HEK293 (cell line): ENCODE data around the gene GMDS.

Experiments used
- BCL11B ChIP-seq: fragments of 450-650 bp; formaldehyde crosslinking; IDR thresholded peaks from 2 replicates; pipeline ENCODE4 v1.5.1; 2016; ENCODE audit warnings: low read depth, missing biosample characterization, missing genetic modification characterization
- GLI4 ChIP-seq: fragments of 450-650 bp; formaldehyde crosslinking; IDR thresholded peaks from 2 replicates; pipeline ENCODE4 v1.5.1; 2016; ENCODE audit warnings: missing biosample characterization, missing genetic modification characterization
- WT1 ChIP-seq: fragments of 450-650 bp; formaldehyde crosslinking; IDR thresholded peaks from 2 replicates; pipeline ENCODE4 v1.5.1; 2016; ENCODE audit warnings: missing biosample characterization, missing genetic modification characterization
- ZBTB17 ChIP-seq: fragments of 450-650 bp; formaldehyde crosslinking; IDR thresholded peaks from 2 replicates; pipeline ENCODE4 v1.5.1; 2016; ENCODE audit warnings: missing biosample characterization, missing genetic modification characterization
- ZNF16 ChIP-seq: fragments of 450-650 bp; formaldehyde crosslinking; IDR thresholded peaks from 2 replicates; pipeline ENCODE4 v1.5.1; 2016; ENCODE audit warnings: low read depth, missing biosample characterization, missing genetic modification characterization
- ZNF292 ChIP-seq: fragments of 450-650 bp; formaldehyde crosslinking; IDR thresholded peaks from 2 replicates; pipeline ENCODE4 v1.5.1; 2016; ENCODE audit warnings: low read depth, missing biosample characterization, missing genetic modification characterization, borderline replicate concordance
- ZNF324 ChIP-seq: fragments of 450-650 bp; formaldehyde crosslinking; IDR thresholded peaks from 2 replicates; pipeline ENCODE4 v1.5.1; 2016; ENCODE audit warnings: missing biosample characterization, missing genetic modification characterization
- ZNF404 ChIP-seq: fragments of 450-650 bp; formaldehyde crosslinking; IDR thresholded peaks from 2 replicates; pipeline ENCODE4 v1.5.1; 2017; ENCODE audit warnings: missing biosample characterization, missing genetic modification characterization
- ZNF530 ChIP-seq: fragments of 450-650 bp; formaldehyde crosslinking; IDR thresholded peaks from 2 replicates; pipeline ENCODE4 v1.5.1; 2016; ENCODE audit warnings: low read depth, missing biosample characterization, missing genetic modification characterization
- ZNF571 ChIP-seq: fragments of 450-650 bp; formaldehyde crosslinking; IDR thresholded peaks from 2 replicates; pipeline ENCODE4 v1.5.0; 2017; ENCODE audit warnings: missing biosample characterization, missing genetic modification characterization
- ZNF600 ChIP-seq: fragments of 450-650 bp; formaldehyde crosslinking; IDR thresholded peaks from 2 replicates; pipeline ENCODE4 v1.5.1; 2016; ENCODE audit warnings: missing biosample characterization, missing genetic modification characterization
- ZNF621 ChIP-seq: fragments of 450-650 bp; formaldehyde crosslinking; IDR thresholded peaks from 2 replicates; pipeline ENCODE4 v1.5.1; 2017; ENCODE audit warnings: missing biosample characterization, missing genetic modification characterization
- ZNF624 ChIP-seq: fragments of 450-650 bp; formaldehyde crosslinking; IDR thresholded peaks from 2 replicates; pipeline ENCODE4 v1.5.1; 2017; ENCODE audit warnings: missing biosample characterization, missing genetic modification characterization
- ZNF664 ChIP-seq: fragments of 450-650 bp; formaldehyde crosslinking; IDR thresholded peaks from 2 replicates; pipeline ENCODE4 v1.5.1; 2016; ENCODE audit warnings: missing biosample characterization, missing genetic modification characterization
- ZNF76 ChIP-seq: fragments of 450-650 bp; formaldehyde crosslinking; IDR thresholded peaks from 2 replicates; pipeline ENCODE4; 2016; ENCODE audit warnings: low read depth, missing biosample characterization, missing genetic modification characterization, borderline replicate concordance
- ZNF776 ChIP-seq: fragments of 450-650 bp; formaldehyde crosslinking; IDR thresholded peaks from 2 replicates; pipeline ENCODE4 v1.5.0; 2017; ENCODE audit warnings: missing biosample characterization, missing genetic modification characterization, borderline replicate concordance
- TF ChIP-seq, protein P1 (sequence below): fragments of 450-650 bp; formaldehyde crosslinking; IDR thresholded peaks from 2 replicates; pipeline ENCODE4 v1.5.1; 2016; ENCODE audit warnings: missing biosample characterization, missing genetic modification characterization
- TF ChIP-seq, protein P2 (sequence below): fragments of 450-650 bp; formaldehyde crosslinking; conservative IDR thresholded peaks from 2 replicates; pipeline ENCODE4 v1.5.1; 2016; ENCODE audit warnings: low read depth, missing biosample characterization, missing genetic modification characterization
- TF ChIP-seq, protein P3 (sequence below): fragments of 450-650 bp; formaldehyde crosslinking; IDR thresholded peaks from 2 replicates; pipeline ENCODE4 v1.5.1; 2016; ENCODE audit warnings: missing biosample characterization, missing genetic modification characterization
- TF ChIP-seq, protein P4 (sequence below): fragments of 450-650 bp; formaldehyde crosslinking; IDR thresholded peaks from 2 replicates; pipeline ENCODE4 v1.5.1; 2017; ENCODE audit warnings: missing biosample characterization, missing genetic modification characterization
- TF ChIP-seq, protein P5 (sequence below): fragments of 450-650 bp; formaldehyde crosslinking; IDR thresholded peaks from 2 replicates; pipeline ENCODE4 v1.5.1; 2016; ENCODE audit warnings: missing biosample characterization, missing genetic modification characterization
- TF ChIP-seq, protein P6 (sequence below): fragments of 450-650 bp; formaldehyde crosslinking; IDR thresholded peaks from 2 replicates; pipeline ENCODE4 v1.5.1; 2016; ENCODE audit warnings: missing biosample characterization, missing genetic modification characterization

GMDS gene

GRCh38 chr6:1670711-1671462, 574.5 kb downstream of the GMDS start (continued):
- 0 out of 2 replicates have a peak, but pooled peaks have one; percentile 19 for TF ChIP-seq ZBTB17
- TF ChIP-seq, protein P1, sequence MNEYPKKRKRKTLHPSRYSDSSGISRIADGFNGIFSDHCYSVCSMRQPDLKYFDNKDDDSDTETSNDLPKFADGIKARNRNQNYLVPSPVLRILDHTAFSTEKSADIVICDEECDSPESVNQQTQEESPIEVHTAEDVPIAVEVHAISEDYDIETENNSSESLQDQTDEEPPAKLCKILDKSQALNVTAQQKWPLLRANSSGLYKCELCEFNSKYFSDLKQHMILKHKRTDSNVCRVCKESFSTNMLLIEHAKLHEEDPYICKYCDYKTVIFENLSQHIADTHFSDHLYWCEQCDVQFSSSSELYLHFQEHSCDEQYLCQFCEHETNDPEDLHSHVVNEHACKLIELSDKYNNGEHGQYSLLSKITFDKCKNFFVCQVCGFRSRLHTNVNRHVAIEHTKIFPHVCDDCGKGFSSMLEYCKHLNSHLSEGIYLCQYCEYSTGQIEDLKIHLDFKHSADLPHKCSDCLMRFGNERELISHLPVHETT = no peak
- TF ChIP-seq ZNF600 (tag by site-specific recombination) = peak; percentile 44; the same call in 1 of the 2 replicates
- no peak for TF ChIP-seq ZNF776 (tag by site-specific recombination)
- no peak for TF ChIP-seq ZNF571 (tag by site-specific recombination)
- no peak for TF ChIP-seq GLI4 (tag by site-specific recombination)
- no peak for TF ChIP-seq ZNF76 (tag by site-specific recombination)
- no peak for TF ChIP-seq ZNF324
- TF ChIP-seq WT1 = no peak
- TF ChIP-seq, protein P2, sequence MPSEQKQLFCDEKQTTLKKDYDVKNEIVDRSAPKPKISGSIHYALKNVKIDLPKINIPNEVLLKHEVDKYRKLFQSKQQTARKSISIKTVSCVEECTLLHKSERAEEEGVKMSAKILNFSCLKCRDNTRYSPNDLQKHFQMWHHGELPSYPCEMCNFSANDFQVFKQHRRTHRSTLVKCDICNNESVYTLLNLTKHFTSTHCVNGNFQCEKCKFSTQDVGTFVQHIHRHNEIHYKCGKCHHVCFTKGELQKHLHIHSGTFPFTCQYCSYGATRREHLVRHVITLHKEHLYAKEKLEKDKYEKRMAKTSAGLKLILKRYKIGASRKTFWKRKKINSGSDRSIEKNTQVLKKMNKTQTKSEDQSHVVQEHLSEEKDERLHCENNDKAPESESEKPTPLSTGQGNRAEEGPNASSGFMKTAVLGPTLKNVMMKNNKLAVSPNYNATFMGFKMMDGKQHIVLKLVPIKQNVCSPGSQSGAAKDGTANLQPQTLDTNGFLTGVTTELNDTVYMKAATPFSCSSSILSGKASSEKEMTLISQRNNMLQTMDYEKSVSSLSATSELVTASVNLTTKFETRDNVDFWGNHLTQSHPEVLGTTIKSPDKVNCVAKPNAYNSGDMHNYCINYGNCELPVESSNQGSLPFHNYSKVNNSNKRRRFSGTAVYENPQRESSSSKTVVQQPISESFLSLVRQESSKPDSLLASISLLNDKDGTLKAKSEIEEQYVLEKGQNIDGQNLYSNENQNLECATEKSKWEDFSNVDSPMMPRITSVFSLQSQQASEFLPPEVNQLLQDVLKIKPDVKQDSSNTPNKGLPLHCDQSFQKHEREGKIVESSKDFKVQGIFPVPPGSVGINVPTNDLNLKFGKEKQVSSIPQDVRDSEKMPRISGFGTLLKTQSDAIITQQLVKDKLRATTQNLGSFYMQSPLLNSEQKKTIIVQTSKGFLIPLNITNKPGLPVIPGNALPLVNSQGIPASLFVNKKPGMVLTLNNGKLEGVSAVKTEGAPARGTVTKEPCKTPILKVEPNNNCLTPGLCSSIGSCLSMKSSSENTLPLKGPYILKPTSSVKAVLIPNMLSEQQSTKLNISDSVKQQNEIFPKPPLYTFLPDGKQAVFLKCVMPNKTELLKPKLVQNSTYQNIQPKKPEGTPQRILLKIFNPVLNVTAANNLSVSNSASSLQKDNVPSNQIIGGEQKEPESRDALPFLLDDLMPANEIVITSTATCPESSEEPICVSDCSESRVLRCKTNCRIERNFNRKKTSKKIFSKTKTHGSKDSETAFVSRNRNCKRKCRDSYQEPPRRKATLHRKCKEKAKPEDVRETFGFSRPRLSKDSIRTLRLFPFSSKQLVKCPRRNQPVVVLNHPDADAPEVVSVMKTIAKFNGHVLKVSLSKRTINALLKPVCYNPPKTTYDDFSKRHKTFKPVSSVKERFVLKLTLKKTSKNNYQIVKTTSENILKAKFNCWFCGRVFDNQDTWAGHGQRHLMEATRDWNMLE (tag by site-specific recombination) = no peak
- no peak for TF ChIP-seq ZNF664 (tag by site-specific recombination)
- TF ChIP-seq, protein P3, sequence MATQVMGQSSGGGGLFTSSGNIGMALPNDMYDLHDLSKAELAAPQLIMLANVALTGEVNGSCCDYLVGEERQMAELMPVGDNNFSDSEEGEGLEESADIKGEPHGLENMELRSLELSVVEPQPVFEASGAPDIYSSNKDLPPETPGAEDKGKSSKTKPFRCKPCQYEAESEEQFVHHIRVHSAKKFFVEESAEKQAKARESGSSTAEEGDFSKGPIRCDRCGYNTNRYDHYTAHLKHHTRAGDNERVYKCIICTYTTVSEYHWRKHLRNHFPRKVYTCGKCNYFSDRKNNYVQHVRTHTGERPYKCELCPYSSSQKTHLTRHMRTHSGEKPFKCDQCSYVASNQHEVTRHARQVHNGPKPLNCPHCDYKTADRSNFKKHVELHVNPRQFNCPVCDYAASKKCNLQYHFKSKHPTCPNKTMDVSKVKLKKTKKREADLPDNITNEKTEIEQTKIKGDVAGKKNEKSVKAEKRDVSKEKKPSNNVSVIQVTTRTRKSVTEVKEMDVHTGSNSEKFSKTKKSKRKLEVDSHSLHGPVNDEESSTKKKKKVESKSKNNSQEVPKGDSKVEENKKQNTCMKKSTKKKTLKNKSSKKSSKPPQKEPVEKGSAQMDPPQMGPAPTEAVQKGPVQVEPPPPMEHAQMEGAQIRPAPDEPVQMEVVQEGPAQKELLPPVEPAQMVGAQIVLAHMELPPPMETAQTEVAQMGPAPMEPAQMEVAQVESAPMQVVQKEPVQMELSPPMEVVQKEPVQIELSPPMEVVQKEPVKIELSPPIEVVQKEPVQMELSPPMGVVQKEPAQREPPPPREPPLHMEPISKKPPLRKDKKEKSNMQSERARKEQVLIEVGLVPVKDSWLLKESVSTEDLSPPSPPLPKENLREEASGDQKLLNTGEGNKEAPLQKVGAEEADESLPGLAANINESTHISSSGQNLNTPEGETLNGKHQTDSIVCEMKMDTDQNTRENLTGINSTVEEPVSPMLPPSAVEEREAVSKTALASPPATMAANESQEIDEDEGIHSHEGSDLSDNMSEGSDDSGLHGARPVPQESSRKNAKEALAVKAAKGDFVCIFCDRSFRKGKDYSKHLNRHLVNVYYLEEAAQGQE (tag by site-specific recombination) = no peak
- TF ChIP-seq, protein P4, sequence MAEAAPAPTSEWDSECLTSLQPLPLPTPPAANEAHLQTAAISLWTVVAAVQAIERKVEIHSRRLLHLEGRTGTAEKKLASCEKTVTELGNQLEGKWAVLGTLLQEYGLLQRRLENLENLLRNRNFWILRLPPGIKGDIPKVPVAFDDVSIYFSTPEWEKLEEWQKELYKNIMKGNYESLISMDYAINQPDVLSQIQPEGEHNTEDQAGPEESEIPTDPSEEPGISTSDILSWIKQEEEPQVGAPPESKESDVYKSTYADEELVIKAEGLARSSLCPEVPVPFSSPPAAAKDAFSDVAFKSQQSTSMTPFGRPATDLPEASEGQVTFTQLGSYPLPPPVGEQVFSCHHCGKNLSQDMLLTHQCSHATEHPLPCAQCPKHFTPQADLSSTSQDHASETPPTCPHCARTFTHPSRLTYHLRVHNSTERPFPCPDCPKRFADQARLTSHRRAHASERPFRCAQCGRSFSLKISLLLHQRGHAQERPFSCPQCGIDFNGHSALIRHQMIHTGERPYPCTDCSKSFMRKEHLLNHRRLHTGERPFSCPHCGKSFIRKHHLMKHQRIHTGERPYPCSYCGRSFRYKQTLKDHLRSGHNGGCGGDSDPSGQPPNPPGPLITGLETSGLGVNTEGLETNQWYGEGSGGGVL (tag by site-specific recombination) = no peak
- no peak for TF ChIP-seq BCL11B
- TF ChIP-seq ZNF624 (tag by site-specific recombination) = no peak
- TF ChIP-seq, protein P5, sequence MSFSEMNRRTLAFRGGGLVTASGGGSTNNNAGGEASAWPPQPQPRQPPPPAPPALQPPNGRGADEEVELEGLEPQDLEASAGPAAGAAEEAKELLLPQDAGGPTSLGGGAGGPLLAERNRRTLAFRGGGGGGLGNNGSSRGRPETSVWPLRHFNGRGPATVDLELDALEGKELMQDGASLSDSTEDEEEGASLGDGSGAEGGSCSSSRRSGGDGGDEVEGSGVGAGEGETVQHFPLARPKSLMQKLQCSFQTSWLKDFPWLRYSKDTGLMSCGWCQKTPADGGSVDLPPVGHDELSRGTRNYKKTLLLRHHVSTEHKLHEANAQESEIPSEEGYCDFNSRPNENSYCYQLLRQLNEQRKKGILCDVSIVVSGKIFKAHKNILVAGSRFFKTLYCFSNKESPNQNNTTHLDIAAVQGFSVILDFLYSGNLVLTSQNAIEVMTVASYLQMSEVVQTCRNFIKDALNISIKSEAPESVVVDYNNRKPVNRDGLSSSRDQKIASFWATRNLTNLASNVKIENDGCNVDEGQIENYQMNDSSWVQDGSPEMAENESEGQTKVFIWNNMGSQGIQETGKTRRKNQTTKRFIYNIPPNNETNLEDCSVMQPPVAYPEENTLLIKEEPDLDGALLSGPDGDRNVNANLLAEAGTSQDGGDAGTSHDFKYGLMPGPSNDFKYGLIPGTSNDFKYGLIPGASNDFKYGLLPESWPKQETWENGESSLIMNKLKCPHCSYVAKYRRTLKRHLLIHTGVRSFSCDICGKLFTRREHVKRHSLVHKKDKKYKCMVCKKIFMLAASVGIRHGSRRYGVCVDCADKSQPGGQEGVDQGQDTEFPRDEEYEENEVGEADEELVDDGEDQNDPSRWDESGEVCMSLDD (tag by site-specific recombination) = no peak
- TF ChIP-seq ZNF292 (tag by site-specific recombination) = no peak
- TF ChIP-seq ZNF16 (tag by site-specific recombination) = no peak
- TF ChIP-seq ZNF621 (tag by site-specific recombination) = no peak
- TF ChIP-seq ZNF530 (tag by site-specific recombination) = no peak
- TF ChIP-seq, protein P6, sequence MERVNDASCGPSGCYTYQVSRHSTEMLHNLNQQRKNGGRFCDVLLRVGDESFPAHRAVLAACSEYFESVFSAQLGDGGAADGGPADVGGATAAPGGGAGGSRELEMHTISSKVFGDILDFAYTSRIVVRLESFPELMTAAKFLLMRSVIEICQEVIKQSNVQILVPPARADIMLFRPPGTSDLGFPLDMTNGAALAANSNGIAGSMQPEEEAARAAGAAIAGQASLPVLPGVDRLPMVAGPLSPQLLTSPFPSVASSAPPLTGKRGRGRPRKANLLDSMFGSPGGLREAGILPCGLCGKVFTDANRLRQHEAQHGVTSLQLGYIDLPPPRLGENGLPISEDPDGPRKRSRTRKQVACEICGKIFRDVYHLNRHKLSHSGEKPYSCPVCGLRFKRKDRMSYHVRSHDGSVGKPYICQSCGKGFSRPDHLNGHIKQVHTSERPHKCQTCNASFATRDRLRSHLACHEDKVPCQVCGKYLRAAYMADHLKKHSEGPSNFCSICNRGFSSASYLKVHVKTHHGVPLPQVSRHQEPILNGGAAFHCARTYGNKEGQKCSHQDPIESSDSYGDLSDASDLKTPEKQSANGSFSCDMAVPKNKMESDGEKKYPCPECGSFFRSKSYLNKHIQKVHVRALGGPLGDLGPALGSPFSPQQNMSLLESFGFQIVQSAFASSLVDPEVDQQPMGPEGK = no peak
- no peak for TF ChIP-seq ZNF404 (tag by site-specific recombination)
